Colon (tissue), 2 donors: ENCODE measurements around the gene ARHGEF33.
"Not testable (repeated sequence)": the region's sequence is repeated elsewhere in the genome, so short reads cannot be mapped to it uniquely, and the experiment has no call there.

Experiments
- FAIRE-seq: peaks from 2 replicates; lab custom pipeline; 2012; peaks lifted over from hg19 to GRCh38; lab: Jason Lieb, UNC
- donor health status: control.
- donor health status: control.

Gene ARHGEF33

DNA sequence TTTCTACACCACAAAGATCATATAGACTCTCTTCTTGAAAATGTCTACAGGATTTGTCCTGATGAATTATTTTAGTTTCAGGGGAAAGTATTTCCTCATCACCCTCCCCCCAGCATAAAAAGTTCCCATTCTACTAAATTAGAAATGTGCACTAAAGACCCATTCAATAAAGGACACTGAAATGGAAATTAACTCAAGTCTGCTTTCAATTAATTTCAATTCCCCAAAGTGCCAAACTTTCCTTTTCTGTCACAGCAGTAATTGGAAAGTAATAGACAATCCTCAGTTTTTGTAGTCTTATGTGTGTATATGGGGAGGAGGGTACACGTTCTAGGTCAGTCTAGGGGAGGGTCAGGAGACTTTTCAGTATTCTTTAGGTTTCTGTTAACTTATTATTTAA lies 21.5 kb downstream of the ARHGEF33 start:
- FAIRE-seq, result no peak

DNA sequence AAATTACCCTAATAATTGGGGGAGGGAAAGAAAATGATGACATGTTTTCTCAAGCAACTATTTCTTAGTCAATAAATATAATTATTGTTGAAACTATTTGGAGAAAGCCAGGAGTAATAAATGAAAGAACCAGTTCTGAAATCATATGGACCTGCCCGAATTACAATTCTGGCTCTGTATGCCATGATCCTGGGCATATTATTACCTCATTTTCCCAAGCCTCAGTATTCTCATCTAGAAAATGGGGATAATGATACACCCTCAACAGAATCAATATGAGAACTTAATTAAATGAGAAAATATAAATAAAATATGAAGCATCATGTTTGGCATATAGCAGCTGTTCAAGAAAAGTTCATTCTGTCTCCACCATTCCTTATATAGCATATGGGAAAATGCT lies 22.9 kb downstream of the ARHGEF33 start:
- no peak for FAIRE-seq

DNA sequence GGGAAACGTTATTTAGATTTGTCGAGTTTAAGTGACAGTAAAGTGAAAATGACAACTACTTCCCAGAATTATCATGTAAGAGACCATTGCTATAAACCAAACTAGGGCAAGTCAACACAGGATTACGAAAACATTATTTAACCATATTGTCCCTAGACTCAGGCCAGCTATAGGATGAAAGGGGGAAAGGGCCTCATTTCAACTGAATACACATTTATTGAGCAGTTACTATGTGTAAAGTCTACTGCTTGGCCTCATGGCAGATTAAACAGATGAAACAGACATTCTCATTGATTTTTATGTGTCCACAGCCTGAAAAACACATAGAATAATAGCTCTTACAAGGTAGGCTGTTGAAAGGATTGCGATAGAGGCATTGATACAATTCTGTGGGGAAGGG lies 32.7 kb downstream of the ARHGEF33 start:
- no peak for FAIRE-seq

DNA sequence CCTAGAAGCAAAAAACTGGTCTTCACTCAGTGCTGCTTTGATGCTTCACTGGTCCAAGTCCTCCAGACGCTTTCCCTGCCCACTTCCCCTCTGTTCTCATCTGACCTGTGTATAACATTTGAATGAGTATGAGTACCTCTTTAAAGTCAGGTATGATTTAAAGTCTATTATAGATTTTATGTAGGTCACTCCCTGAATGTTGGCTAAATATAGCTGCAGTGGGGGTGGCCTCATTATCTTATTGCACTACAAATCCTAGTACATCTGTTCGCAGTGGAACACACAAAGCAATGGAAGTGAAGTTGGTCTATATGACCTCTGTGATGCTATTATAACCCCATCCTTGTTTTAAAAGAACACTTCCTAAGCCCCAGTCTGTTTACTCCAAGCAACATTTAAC lies 33.2 kb downstream of the ARHGEF33 start:
- FAIRE-seq, result no peak

DNA sequence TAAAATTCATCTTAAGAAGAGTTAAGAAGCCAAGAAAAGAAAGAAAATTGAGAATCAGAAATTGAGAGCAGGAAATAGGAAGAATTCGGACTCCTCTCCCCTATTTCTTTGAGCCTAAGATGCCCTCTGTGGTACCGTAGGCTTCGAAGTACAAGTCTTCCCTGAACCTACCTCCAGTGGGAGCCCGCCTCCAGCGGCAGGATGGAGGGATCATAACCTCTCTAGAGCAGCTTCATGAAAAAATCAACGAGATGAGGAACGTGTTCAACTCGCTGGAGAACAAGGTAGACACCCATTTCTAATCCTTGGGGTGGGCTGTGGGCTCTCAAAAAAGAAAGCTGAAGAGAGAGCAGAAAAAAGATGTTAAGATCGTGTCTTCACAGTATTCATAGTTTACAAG lies 36.3 kb downstream of the ARHGEF33 start:
- FAIRE-seq, result no peak

DNA sequence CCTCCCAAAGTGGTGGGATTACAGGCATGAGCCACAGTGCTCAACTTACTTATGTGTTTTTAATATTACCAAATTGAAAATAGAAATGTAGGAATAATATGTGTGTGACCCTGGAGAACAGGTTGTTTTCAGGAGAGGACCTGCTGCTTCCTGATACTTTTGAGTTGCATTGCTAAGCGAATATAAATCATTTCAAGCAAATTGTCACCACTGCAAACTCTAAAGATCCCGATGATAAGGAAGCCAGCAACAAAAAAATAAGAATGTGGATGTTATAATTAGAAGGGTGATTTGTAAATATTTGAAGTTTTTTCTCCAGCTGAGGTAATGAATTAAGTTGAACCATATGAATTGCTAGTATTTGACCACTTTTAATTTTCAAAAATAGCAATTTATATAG lies 40.9 kb downstream of the ARHGEF33 start:
- FAIRE-seq, result no peak

DNA sequence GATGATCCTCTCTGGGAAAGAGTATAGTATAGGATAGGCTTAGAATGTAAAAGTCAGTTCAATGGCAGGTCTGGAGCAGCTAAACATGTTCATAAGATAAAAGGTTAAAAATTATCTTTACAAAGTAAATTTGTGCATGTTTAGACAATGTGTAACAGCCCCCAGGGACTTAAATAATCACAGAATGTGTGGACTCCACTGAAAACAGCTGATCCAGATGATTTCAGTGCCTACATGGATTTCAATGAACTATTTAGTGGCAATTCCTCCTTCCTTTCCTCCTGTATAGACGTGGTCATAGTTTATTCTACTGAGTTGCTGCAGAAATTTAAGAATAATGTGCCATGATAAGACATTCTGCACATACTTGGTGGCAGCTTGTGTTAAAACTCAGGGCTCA lies 42.9 kb downstream of the ARHGEF33 start:
- no peak for FAIRE-seq

DNA sequence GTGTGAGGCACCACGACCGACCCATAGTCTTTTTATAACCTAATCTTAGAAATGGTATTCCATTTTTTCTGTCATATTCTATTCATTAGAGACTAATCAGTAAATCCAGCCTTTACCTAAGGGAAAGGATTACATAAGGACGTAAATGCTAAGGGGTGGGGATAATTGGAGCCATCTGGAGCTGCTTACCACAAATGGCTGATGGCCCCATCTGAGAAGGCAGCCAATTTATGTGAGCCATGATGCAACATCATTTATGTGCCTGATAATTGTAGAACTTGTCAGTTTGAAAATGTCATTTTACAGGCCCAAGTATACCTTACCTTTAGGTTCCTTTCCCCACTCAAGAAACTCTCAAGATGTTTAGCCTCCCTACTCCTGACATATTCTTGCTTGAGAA lies 44.0 kb downstream of the ARHGEF33 start:
- no peak for FAIRE-seq

DNA sequence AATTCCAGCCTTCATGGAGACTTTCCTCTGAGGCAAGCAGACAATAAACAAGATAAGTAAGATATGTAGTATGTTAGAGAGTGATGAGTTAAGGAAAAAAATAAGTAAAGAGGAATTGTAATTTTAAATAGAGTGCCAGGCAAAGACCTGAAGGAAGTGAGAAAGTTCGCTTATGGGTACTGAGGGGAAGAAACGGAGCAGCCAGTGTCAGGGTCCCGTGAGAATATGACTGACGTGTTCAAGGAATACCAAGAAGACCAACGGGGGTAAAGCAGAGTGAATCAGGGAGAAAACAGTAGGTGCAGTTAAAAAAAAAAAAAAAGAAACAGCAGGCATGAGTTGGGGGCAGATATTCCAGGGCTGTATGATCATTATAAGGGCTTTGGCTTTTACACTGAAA lies 45.1 kb downstream of the ARHGEF33 start:
- FAIRE-seq, result no peak

DNA sequence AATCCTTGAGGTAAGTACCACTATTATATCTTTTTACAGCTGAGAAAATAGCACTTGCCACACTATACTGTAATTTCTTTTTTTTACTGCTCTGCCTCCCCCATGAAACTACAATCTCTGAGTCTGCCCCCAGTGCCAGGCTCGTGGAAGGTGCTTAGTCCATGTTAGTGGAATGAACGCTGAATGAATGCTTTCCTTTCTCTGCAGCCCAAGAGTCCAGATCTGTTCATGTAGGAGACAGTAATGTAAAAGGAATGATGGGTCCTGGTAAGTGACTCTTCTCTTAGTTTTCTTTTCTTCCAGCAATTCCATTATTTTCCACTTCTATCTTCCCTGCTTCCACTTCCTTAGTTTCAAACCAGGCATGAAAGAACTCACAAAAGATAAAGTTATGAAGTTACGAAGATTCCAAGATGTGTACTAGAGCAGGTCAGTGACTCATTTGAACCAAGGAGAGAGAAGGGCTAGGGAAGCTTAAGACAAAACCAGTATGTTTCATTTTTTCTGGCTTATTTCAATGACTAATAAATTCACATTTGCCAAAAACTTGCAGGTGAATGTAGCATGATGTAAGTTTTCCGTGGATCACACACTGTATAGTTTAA lies 46.0 kb downstream of the ARHGEF33 start:
- no peak for FAIRE-seq

DNA sequence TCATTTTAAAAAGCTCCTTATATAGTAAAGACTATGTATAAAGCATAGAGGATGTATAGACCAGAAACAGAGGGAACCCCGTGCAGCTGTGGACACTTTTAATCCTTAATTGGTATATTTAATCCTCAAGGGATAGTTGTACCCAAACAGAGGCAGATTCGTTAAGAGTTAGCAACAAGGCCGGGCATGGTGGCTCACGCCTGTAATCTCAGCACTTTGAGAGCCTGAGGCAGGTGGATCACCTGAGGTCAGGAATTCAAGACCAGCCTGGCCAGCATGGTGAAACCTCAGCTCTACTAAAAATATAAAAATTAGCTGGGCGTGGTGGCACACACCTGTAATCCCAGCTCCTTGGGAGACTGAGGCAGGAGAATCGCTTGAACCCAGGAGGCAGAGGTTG lies 46.8 kb downstream of the ARHGEF33 start:
- FAIRE-seq, result not testable (repeated sequence)

DNA sequence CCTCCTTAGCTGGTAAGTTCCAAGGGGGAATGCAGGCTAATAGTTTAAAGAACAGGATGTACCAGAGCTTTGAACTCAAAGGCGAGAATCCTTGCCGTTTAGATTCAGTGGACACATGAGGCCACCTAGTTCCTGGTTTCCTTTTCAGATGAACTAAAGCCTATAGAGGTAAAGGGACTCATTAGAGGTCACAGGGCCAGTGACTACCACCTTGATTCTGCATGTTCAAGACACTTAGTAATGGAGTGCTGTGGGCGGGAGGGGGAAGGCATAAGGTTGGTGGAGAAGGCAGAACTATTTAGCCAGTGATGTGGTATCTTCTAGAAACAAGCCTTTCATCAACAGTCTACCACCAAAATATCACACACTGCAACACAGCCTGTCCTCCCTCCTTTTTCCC lies 47.9 kb downstream of the ARHGEF33 start:
- FAIRE-seq, result no peak

DNA sequence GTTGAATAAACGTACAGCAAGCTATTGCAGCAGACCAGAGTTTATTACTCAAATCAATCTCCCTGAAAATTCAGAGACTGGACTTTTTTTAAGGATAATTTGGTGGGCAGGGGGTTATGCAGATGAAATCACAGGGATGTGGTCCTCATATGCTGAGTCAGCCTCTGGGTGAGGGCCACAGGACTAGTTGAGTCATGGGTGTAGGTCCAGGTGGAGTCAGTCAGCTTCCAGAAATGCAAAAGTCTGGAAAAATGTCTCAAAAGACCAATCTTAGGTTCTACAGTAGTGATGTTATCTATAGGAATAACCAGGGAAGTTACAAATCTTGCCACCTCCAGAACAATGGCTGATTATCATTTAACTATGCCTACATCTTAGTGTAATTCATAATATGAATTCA lies 51.1 kb downstream of the ARHGEF33 start:
- FAIRE-seq, result no peak

DNA sequence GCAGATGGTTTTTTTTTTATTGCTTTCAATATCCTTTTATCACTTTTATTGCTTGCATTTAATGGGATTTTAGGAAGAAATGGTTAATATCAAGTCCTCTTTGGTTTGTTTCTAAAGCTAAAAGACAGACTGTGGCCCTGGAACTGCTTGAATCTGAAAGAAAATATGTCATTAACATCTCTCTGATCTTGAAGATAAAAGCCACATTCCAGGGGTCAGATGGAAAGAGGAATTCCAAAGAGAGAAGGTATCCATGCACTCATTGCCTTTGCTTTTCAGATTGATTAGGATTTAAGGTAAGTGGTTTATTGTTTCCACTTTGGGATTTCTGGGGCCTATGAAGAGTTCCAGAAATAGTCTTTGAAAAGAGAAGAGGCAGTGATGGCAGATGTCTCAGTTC lies 54.1 kb downstream of the ARHGEF33 start:
- FAIRE-seq, result no peak

DNA sequence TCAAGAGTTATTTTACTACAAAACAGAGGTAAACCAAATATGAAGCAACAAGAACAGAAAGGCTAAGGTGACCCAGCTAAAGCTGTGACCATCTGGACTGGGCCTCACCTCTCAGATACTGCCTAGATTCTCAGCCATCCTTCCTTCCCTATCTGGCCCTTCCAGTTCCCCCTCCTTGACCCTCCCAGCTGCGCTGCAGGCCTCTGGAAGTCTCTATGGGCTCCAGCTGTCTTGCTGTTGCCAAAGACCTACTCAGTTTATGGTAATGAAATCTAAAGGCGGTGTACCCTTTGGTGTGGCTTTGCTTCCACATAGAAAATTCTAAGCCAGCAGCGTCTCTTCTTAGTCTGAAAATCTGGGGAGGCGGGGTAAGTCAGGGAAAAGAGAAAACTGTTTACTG lies 55.7 kb downstream of the ARHGEF33 start:
- no peak for FAIRE-seq

DNA sequence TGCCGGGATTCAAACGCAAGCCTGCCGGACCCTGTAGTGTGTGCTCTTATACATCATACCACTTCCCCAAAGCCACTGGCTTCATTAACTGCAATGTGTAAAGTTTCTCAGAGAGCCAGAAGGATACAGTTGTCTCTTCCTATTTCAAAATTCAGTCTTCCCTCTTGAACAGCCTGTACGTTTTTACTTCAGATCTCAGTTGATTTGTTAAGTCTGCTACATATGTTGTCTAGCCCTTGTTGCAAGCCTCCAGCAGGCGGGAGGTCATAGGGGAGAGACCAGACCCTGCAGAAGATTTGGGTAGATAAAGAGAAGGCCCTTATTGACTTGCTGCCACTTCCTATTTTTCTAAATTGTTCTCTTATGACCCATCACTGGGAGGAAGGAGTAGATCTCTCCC lies 56.2 kb downstream of the ARHGEF33 start:
- FAIRE-seq, result no peak

DNA sequence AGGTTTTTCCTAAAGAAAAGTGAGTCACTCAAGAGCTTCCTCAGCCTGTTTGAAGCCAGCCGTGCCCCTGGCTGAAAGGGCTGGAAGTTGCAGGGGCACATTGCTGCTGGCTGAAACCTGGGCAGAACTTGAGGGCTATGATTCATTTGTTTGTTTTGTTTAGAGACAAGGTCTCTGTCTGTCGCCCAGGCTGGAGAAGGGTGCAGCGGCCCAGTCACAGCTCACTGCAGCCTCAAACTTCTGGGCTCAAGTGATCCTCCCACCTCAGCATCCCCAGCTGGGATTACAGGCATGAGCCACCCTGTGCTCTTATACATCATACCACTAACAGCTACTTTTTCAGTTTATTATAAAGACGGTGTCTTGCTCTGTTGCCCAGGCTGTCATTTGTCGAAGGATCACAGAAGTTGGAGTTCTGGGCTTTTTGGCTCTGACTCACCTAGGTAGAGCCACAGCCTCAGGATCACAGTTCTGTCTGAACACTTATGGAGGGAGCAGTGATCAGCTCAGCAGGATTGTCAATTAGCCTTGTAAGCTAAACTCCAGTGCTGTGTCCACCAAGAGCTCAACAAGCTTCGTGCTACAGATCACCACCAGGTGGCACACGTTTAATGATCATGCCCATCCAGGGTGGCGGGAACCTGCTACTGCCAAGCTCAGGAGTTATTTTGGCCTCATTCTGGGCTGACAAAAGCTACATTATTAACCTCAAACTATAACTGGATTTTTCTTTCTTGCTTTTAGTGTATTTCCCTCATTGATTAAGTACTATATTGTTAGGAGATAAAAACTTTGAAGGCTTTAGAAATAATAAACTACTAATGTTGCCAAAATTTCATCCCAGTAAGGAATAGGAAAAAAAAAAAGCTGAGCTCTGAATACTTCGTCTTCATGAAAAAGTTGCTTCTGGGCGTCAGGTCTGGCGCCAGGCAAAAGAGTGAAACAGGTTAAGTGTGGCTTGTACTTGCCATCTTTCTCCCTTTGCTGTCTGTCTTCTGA lies 57.9 kb downstream of the ARHGEF33 start:
- no peak for FAIRE-seq

DNA sequence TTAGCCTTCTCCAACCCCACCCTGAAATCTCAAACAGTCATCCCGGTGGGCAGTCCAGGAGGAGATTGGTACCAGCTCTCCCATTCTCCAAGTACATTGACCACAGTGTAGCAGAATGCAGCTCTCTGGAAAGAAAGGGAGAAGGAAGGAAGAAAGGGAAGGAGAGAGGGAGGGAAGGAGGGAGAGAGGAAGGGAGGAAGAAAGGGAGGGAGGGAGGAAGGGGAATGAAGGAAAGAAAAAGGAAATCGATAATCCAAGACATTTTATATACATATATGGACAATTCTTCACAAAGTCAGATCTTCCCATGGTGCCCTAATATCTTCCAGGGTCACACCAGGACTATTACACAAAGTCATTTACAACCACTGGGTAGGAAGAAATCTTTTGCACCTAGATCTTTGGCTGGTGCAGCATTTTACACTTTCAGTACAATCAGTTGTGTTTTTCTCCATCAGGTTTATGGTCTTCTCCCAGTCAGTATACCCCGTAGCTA lies 58.8 kb downstream of the ARHGEF33 start:
- no peak for FAIRE-seq

DNA sequence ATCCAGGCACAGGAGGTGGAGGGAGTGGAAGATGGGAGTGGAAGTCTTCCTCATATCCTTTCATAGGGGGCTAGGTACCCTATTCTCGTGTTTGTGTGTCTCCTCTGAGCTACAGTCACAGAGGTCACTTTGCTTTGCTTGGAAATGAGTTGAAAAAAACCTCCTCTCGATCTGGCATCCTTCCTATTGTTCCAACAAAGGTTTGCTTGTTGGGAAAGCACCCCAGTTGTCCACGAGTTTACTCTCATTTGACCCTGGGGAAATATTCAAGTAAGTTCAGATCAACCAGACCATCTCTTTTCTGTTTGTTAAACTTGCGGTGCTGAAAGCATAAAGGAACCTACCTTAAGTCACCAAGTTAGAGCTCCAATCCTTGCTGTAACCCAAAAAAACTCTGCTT lies 59.3 kb downstream of the ARHGEF33 start:
- no peak for FAIRE-seq

DNA sequence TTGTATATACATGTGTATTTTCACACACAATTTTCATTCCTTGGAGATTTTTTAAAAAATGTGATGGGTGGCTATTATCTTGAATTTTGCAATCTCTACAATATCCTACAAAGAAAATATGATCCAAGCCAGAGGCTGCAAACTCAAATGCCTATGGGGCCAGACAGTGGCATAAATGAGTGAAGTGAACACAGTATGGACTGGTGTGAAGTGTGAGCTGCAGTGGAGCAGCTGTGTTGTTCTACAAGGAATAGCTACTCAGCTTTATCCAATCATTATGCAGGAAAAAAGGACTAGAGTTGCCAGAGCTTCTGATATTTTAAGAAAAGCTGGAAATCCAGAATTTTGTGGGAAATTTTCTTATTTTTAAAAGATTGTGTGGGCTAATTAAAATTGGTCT lies 62.1 kb downstream of the ARHGEF33 start:
- FAIRE-seq, result no peak

DNA sequence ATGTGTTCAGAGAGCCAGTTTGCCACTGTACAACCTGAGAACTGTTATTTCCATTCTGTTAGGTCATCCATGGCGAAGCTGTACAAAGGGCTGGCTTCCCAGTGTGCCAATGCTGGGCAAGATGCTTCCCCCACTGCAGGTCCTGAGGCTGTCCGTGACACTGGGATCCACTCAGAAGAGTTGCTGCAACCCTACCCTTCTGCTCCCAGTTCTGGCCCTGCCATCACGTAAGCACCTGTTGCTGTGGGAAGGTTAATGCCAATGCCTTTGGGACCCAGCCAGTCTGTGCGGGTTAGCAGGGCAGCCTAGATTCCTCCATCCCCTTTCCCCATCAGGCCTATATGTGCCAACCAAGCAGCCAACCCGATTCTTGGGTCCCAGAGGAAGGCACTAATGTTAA lies 68.3 kb downstream of the ARHGEF33 start:
- FAIRE-seq, result no peak

DNA sequence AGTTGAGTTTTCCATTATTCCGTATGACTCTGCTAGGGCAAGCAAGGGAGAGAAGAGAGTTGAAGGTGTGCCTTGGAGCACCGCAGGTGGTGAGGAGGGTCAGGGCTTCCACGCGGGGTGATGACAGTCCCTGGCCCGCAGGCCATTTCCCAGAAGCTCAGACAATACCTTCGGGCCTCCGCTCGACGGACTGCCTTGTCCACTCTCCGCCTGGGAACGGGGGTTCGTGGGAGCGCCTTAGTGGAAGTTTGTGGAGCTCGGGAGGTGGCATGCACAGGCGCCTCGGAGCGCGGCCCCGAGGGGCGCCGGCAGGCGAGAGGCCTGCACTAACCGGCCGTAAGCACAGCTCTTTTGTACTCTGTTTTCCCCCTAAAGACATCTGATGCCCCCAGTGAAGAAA lies 69.8 kb downstream of the ARHGEF33 start:
- FAIRE-seq, result no peak

DNA sequence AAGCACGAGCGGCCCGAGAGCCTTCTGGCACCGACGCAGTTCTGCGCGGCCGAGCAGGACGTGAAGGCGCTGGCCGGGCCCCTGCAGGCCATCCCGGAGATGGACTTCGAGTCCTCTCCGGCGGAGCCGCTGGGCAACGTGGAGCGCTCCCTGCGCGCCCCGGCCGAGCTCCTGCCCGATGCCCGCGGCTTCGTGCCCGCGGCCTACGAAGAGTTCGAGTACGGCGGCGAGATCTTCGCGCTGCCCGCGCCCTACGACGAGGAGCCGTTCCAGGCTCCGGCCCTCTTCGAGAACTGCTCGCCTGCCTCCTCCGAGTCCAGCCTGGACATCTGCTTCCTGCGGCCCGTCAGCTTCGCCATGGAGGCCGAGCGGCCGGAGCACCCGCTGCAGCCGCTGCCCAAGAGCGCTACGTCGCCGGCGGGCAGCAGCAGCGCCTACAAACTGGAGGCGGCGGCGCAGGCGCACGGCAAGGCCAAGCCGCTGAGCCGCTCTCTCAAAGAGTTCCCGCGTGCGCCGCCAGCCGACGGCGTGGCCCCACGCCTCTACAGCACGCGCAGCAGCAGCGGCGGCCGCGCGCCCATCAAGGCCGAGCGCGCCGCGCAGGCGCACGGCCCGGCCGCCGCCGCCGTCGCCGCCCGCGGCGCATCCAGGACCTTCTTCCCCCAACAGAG lies 70.4 kb downstream of the ARHGEF33 start:
- FAIRE-seq, result no peak
